Stimulated activated effector memory CD8-positive, alpha-beta T cell treated with anti-CD3 and anti-CD28 coated beads, Interleukin-12 subunit alpha, Interleukin-12 subunit beta, amount 100 ng/mL, for 72 hours (primary cell): Measurements from ENCODE around the gene FREM1.
A peak's percentile ranks its signal among the peaks of the same experiment; 100 is the strongest.

Experiments used
- ATAC-seq: fragments of 150-1000 bp; cut with Tn5 transposase; 2 replicates; pipeline ENCODE4 v1.10.0; 2021
- DNase-seq, 2 donors: peaks; one replicate each; pipeline ENCODE4 v3.0.0; 2021 to 2022; ENCODE audit warnings: low spot score in 2 of 2
- H3K27ac Mint-ChIP-seq: one replicate; pipeline ENCODE4 v1.8.0; 2022; ENCODE audit warnings: mild to moderate bottlenecking, mixed read lengths
- H3K36me3 Mint-ChIP-seq: one replicate; pipeline ENCODE4 v1.8.0; 2022; ENCODE audit warnings: mild to moderate bottlenecking, mixed read lengths
- H3K4me1 Mint-ChIP-seq: one replicate; pipeline ENCODE4 v1.8.0; 2022; ENCODE audit warnings: mixed read lengths
- H3K4me3 Mint-ChIP-seq: one replicate; pipeline ENCODE4 v1.8.0; 2022; ENCODE audit warnings: mild to moderate bottlenecking, mixed read lengths
- H3K9me3 Mint-ChIP-seq: one replicate; pipeline ENCODE4 v1.8.0; 2022; ENCODE audit warnings: mixed read lengths

The FREM1 gene

DNA sequence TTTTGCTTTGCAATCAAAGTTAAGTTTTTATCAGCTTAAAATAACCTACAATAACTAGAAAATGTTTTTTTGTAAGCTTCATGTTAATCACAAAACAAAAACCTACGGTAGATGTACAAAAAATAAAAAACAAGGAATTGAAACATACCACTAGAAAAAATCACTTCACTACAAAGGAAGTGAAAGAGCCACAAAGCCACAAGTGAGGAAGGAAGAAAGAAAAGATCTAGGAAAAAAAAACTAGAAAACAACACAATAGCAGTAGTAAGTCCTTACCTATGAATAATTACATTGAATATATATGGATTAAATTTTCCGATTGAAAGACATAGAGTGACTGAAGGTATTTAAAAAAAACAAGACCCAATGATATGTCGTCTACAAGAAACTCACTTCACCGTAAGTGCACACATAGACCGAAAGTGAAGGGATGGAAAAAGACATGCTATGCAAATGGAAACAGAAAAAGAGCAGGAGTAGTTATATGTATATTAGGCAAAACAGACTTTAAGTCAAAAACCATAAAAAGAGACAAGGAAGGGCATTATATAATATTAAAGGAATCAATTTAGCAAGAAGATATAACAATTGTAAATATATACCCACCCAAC lies 203.6 kb downstream of the FREM1 start:
- H3K27ac Mint-ChIP-seq: no peak overlapping the region

DNA sequence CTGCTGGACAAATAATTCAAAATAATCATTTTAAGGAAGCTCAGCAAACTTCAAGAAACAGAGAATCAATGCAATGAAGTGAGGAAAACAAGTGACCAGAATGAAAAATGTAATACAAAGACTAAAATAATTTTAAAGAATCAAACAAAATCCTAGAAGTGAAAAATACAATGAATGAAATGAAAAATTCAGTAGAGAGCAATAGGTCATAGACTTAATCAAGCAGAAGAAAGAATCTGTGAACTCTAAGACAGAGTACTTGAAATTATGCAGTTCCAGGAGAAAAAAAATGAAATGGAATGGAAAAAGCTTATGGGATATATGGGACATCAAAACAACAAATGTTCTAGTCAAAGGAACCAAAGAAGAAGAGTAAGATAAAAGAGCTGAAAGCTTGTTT lies 205.1 kb downstream of the FREM1 start:
- ATAC-seq (no peak), DNase-seq (no peak)
- no peak overlapping the region for H3K27ac Mint-ChIP-seq
- no peak overlapping the region for H3K4me3 Mint-ChIP-seq
- H3K36me3 Mint-ChIP-seq: no peaks in the 10 kb centered on the region
- no peaks in the 10 kb centered on the region for H3K4me1 Mint-ChIP-seq
- H3K9me3 Mint-ChIP-seq: peaks cover 20% of the 10 kb centered on the region

More for the DNA sequence above, 203.6 kb downstream of the FREM1 start:
- ATAC-seq (no peak), DNase-seq (no peak)
- Mint-ChIP-seq H3K4me1 (no peaks in the 10 kb centered on the region), H3K4me3 (no peak overlapping the region), H3K36me3 (no peaks in the 10 kb centered on the region), H3K9me3 (peaks cover 22% of the 10 kb centered on the region)

DNA sequence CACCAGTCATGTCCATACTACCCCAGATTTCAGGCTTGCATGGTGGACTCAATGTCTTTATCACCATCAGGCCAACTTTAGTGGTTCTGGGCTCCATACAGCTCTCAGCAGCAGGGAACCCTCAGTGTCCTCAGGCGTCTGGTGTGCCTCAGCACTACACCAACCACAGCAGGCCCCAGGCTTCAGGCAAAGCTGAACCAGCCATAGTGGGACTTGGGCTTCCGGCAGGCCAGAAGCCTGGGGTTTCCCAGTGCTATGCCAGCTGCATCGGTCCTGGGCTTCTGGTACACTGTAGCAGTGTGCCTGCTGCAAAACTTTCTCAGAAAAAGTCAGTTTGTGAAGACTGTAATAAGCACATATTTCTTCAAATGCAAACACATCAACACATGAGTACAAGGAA lies 205.9 kb downstream of the FREM1 start:
- no peaks in the 10 kb centered on the region for H3K36me3 Mint-ChIP-seq
- H3K27ac Mint-ChIP-seq: no peak overlapping the region
- peaks cover 20% of the 10 kb centered on the region for H3K9me3 Mint-ChIP-seq
- ATAC-seq (no peak), DNase-seq (no peak)
- no peaks in the 10 kb centered on the region for H3K4me1 Mint-ChIP-seq
- H3K4me3 Mint-ChIP-seq: no peak overlapping the region

DNA sequence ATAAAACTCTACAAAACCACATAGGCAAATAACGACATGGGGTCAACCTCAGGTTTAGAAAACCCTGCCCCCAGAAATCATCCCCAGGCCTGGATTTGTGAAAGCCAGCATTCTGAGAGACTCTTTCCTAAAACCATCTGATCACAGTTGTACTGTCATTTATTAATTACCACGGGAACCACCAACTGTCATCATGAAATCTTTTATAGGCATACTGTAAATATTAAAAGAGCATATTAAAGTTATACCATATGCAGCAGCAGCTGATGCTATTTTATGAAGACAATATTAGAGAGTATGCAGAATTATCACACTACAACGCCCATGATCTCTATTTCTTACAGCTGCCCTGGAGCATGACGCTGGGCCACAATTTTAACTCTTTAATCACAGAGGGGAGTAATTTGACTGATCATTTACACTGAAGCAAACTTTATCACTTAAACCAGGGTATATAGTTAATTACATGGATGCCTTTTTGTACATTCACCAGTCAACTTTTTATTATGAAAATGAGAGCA lies 208.0 kb downstream of the FREM1 start:
- Mint-ChIP-seq H3K27ac (no peak overlapping the region), H3K4me3 (no peak overlapping the region), H3K9me3 (peaks cover 16% of the 10 kb centered on the region), H3K4me1 (no peaks in the 10 kb centered on the region), H3K36me3 (no peaks in the 10 kb centered on the region)
- ATAC-seq (no peak), DNase-seq (no peak)

DNA sequence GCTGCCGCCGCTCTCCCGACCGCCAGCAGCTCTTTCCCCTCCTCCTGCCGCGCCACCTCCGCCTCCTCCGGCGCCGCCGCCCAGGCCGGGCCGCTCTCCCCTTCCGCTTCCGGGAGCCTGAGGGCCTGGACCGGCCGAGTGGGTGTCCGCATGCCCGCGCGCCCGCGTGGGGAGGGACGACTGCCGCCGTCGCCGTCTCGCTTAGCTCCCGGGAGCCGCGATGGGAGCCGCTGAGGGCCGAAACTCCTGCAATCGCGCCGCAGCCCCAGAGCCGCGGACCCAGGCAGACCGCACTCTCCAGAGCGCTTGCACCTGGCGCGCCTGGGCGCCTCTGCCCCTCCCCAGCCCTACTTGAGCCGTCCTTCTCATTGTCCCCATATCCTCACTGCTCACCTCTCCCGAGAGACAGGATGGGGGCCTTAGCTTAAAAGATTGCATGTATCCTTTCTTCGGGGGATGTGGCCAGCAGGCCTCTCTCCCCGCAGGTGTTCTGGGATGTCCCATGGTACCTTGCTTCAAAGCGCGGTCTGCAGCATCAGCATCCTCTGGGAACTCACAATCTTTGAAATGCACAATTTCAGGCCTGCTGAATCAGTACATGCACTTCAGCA lies 216.9 kb downstream of the FREM1 start, which contains the start of gene ZDHHC21:
ZDHHC21 (minus strand) TSS at position 182 of the 611 bp plus-strand sequence. CDS start 19,092 bp downstream, outside the sequence.
- ATAC-seq (peak; percentile 93), DNase-seq (peak; percentile 52 to 82)
- Mint-ChIP-seq H3K4me1 (peaks cover 42% of the 10 kb centered on the region), H3K36me3 (peaks cover 12% of the 10 kb centered on the region), H3K4me3 (peak within 1 kb of the TSS; percentile 88), H3K27ac (peak within 1 kb of the TSS; percentile 94), H3K9me3 (no peaks in the 10 kb centered on the region)

DNA sequence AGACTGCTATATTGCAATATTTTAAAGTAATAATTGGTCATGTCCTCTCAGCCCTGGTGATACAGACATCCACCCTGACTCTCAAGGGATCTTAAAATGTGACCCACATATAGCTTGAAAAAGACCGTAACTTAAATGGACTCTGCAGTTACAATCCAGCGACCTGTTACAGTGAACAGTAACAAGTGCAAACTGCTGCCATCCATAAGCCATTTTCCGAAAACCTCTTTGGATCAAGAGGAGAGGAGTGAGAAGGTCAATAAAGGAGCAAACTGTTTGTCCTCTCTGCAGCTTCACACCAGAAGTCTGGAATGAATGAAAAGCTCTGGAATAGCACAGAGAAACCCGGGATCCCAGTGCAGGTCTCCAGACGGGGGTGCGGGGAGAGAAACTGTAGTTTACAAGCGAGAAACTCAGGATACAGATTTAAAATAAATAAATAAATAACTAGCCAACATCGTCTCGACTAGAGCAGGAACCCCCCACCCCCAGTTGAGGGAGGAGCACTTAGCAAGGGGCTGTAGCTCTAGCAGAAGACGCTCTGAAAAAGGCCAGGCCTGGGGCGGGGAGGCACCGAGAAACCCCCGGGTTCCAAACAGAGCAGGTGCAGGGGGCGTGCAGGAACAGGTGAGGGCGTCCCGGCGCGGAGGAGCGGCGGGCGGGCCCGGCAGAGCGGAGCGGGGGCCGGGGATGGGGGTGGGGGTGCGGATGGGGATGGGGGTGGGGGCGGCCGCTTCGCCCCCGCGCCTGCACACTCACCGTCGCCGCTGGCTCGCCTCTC lies 217.6 kb downstream of the FREM1 start:
- H3K36me3 Mint-ChIP-seq: peaks cover 19% of the 10 kb centered on the region
- peaks cover 42% of the 10 kb centered on the region for H3K4me1 Mint-ChIP-seq
- DNase-seq (peak in 1 of 2 donors; percentile 60), ATAC-seq (peak; percentile 62)
- no peaks in the 10 kb centered on the region for H3K9me3 Mint-ChIP-seq
- H3K4me3 Mint-ChIP-seq: peak overlapping the region; percentile 88
- peak overlapping the region; percentile 94 for H3K27ac Mint-ChIP-seq

DNA sequence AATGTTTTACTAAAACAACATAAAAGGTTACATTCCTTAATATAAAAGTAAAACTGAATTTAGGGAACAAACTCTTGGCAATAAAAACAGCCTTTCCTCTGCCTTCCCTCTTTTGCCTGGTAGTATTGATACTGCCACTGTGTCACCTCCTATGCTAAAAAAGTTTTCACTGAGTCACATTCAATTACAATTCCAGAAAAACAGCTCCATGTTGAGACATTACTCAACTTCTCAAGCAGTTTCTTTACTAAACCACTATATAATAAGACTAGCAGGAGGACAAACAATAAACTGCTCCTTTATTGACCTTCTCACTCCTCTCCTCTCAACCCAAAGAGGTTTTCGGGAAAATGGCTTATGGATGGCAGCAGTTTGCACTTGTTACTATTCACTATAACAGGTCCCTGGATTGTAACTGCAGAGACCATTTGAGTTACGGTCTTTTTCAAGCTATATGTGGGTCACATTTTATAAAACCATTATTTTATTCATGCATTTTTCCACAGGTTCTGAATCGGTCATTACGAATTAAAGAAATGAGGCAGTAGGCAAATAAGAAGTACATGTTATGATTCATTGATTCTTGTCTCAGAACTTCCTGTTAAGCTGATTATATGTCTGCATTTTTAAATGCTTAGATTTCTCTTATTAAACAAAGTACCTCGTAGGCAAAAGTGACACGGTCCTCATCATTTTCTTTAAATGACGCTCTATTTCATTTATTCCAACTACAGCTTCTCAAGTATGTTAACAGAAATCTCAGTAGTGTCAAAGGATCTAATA lies 219.1 kb downstream of the FREM1 start:
- H3K4me1 Mint-ChIP-seq: peaks cover 42% of the 10 kb centered on the region

DNA sequence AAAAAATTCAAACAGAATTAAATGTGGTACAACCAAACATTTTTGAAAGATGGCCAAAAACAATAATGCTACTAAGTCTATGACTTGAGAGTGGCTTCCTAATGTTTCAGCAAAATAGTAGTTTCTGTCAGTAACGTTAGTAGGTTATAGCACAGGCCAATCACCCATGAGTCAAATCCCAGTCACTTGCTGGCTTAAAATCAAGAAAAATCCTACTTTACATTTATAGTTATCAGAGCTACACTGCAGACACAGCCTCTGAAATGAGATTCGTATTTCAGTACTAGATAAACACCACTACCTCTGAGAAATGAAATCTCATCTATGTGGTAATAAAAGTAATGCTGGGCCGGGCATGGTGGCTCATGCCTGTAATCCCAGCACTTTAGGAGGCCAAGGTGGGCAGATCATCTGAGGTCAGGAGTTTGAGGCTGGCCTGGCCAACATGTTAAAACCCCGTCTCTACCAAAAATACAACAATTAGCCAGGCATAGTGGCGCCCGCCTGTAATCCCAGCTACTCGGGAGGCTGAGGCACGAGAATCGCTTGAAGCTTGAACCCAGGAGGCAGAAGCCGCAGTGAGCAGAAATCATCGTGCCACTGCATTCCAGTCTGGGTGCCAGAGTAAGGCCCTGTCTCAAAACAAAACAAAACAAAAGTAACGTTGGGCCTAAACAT lies 223.0 kb downstream of the FREM1 start:
- Mint-ChIP-seq H3K27ac (no peak overlapping the region), H3K36me3 (peaks cover 48% of the 10 kb centered on the region), H3K4me1 (peaks cover 37% of the 10 kb centered on the region), H3K9me3 (no peaks in the 10 kb centered on the region), H3K4me3 (no peak overlapping the region)
- DNase-seq: no peak
- ATAC-seq: no peak

More for the DNA sequence above, 219.1 kb downstream of the FREM1 start:
- DNase-seq (no peak), ATAC-seq (no peak)
- H3K27ac Mint-ChIP-seq: no peak overlapping the region
- H3K4me3 Mint-ChIP-seq: peak overlapping the region; percentile 88
- H3K9me3 Mint-ChIP-seq: no peaks in the 10 kb centered on the region
- H3K36me3 Mint-ChIP-seq: peaks cover 34% of the 10 kb centered on the region

DNA sequence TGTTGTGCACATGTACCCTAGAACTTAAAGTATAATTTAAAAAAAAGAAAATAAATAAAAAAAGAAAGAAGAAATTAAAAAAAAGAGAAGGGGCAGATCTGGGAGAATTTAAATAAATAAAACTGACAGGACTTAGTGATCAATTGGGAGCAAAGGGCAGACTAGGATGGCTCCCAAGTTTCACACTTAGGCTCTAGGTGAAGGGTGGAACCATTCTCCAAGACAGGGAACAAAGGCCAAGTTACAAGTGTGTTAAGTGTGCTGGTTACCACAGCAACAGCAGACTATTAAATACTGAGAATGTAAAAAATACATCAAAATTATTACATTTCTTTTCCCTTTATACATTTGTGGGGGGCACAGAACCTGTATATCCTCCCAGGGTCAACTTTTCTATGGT lies 224.1 kb downstream of the FREM1 start:
- ATAC-seq: no peak
- H3K4me1 Mint-ChIP-seq: peaks cover 38% of the 10 kb centered on the region
- H3K9me3 Mint-ChIP-seq: no peaks in the 10 kb centered on the region
- peaks cover 48% of the 10 kb centered on the region for H3K36me3 Mint-ChIP-seq
- H3K27ac Mint-ChIP-seq: no peak overlapping the region
- no peak overlapping the region for H3K4me3 Mint-ChIP-seq
- no peak for DNase-seq
